ENCODE results near the gene TTYH1.

The TTYH1 gene

DNA sequence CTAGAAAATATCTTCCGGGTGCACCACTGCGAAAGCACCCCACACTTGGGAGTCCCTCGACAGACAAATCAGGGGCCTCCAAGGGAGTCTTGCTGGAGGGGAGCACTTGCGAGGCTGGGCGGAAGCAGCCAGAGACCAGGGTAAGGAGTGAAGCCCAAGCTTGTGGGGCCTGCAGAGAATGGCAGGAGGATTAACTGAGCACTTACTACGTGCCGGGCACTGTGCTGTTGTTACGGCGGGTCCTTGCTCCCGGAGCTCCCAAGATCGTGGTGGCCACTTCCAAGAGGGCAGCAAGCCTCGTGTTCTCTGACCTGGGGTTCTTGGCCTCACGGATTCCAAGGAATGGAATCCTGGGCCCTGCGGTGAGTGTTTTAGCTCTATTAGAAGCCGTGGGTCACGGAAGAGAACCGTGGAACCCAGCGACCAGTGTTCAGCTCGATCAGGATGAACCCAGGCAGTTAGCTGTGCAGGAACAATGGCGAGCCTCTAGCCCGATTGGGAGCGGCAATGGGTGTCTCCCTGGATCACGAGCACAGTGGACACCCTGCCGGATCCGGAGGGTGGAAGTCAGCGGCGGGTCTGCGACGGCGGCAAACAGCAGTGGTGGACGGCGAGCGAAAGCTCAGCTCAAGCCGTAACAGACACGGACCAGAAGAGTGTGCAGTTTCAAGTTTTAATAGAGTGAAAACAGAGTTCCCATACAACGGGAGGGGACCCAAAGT is 9.6 kb downstream of the TTYH1 start:
- no peak for DNase-seq

DNA sequence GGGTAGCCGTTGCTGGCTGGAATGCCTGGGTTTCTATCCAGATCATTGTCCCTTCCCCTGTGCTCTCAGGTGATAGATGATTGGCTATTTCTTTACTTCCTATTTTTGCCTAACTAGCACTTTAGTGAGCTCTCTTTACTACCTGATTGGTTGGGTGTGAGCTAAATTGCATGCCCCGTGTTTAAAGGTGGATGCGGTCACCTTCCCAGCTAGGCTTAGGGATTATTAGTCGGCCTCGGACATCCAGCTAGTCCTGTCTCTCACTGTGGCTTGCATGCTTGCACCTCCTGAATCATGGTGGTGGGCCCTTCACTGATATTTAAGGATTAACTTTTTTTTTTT is 10.1 kb downstream of the TTYH1 start:
- no peak for DNase-seq

DNA sequence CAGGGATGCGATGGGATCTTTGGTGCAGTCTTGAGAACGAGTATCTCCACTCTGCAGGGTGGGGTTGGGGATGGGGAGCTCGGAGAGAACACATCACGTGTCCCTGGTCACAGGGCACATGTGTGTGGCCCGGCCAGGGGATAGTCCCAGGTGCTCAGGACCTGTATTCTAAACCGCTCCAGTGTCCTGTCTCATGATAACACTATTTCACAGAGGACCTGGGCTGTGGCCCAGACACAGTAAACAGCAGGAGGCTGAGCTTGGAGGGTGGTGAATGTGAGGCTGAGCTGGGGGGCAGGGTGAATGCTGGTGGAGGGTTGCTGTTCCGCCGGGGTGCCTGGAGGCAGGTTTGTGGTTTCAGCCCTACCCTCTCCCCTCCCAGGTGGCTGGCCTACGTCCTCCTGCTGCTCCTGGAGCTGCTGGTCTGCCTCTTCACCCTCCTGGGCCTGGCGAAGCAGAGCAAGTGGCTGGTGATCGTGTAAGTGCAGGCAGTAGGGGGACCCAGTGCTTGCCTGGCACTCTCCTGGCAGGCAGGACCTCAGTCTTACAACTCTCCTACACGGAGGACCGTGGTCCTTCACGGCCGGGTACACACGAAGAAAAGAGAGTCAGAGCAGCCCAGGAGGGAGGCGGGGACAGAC is 11.1 kb downstream of the TTYH1 start:
- DNase-seq, result no peak

- DNase-seq, result no peak
Observed at GRCh38 chr19:54427586-54427985, 12.3 kb downstream of the TTYH1 start.

GRCh38 chr19:54428323-54429175 is 13.3 kb downstream of the TTYH1 start:
- DNase-seq, result no peak

- DNase-seq, result no peak
Observed at GRCh38 chr19:54429176-54429495, 13.9 kb downstream of the TTYH1 start.

GRCh38 chr19:54429545-54430227 is 14.4 kb downstream of the TTYH1 start:
- no peak for DNase-seq

GRCh38 chr19:54430306-54431254 is 15.3 kb downstream of the TTYH1 start:
- DNase-seq, result peak; percentile 37

GRCh38 chr19:54431255-54431838 is 16.1 kb downstream of the TTYH1 start:
- no peak for DNase-seq

GRCh38 chr19:54432144-54432738 is 17.0 kb downstream of the TTYH1 start:
- DNase-seq, result no peak

GRCh38 chr19:54433697-54434096 is 18.4 kb downstream of the TTYH1 start:
- DNase-seq, result no peak

- DNase-seq, result no peak
Observed at GRCh38 chr19:54434112-54434872, 19.0 kb downstream of the TTYH1 start.

GRCh38 chr19:54434873-54435214 is 19.6 kb downstream of the TTYH1 start:
- no peak for DNase-seq

GRCh38 chr19:54435551-54436016 is 20.3 kb downstream of the TTYH1 start:
- no peak for DNase-seq

- no peak for DNase-seq
Observed at GRCh38 chr19:54436031-54436523, 20.8 kb downstream of the TTYH1 start.

DNA sequence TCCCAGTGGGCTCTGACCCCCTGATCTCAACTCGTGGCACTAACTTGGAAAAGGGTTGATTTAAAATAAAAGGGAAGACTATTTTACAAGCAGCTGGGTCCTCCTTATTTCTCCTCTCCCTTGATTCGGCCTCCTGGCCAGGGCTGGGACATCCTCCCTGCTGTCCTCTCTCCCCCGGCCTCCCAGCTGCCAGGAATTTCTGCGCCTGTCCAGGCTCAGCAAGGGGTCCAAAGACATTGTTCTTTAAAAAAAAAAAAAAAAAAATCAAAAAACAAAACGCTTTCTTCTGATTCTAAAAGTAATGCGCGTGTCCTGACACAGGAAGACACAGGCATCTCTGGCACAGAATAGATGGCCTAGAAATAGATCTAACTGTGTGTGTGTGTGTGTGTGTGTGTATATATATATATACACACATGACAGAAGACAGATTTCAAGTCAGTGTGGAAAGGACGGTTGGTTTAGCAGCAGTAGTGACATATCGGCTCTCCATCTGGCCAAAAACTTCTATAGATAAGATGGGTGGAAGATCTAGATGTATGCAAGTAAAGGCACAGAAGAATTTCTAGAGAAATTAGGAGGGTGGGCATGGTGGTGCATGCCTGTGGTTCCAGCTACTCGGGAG is 21.5 kb downstream of the TTYH1 start:
- no peak for DNase-seq

GRCh38 chr19:54439174-54439851 is 24.0 kb downstream of the TTYH1 start:
- peak; percentile 18 for DNase-seq

DNA sequence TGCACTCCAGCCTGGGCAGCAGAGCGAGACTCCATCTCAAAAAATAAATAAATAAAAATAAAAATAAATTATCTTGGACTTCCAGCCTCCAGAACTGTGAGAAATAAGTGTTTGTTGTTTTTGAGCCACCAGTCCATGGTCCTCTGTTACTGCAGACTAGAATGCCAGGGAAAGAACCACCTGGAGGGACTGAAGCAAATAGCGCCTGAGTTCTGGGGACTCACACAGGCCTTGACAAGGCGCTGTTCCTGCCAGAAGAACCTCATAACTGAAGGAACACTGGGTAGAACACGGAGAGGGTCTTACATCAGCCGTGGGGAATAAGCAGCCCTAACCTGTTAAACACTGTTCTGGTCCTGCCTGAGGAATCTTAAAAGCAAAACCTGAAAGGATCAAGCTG is 25.4 kb downstream of the TTYH1 start:
- no peak for DNase-seq

GRCh38 chr19:54444737-54445136 is 29.5 kb downstream of the TTYH1 start:
- DNase-seq, result no peak
